HepG2 (cell line): ENCODE data around the gene PPARA. TPM values are rescaled to one million over a fixed set of nuclear protein-coding genes. Genes with fewer than 3 reads are reported as not detected.

Source experiments
- BCL6 ChIP-seq: IDR thresholded peaks from 2 replicates; pipeline ENCODE4 v1.6.1; 2016; ENCODE audit warnings: missing genetic modification reagents, missing compliant biosample characterization
- ERF ChIP-seq: IDR thresholded peaks from 2 replicates; pipeline ENCODE4 v1.6.1; 2018; ENCODE audit warnings: missing biosample characterization, missing genetic modification reagents
- NCOR1 ChIP-seq: fragments of 200-600 bp; sonication (generic); IDR thresholded peaks from 2 replicates; pipeline ENCODE4 v1.7.0; 2017; ENCODE audit warnings: antibody characterized with exemption, low read length, borderline replicate concordance
- NFIC ChIP-seq: IDR thresholded peaks from 2 replicates; pipeline ENCODE4 v1.6.1; 2012; ENCODE audit warnings: mild to moderate bottlenecking, low read length, inconsistent platforms
- SP1 ChIP-seq, 2 experiments: fragments of 450-650 bp in 1 of 2; sonication (generic) in 1 of 2; formaldehyde crosslinking in 1 of 2; IDR thresholded peaks; 2 replicates each; pipeline versions ENCODE4 v1.4.0 to v1.6.1; 2016 to 2020; ENCODE audit warnings: missing genetic modification reagents in 1 of 2
- SRSF4 ChIP-seq: fragments of 200-400 bp; formaldehyde crosslinking; IDR thresholded peaks from one replicate; pipeline ENCODE4 v1.6.1; 2018; ENCODE audit warnings: mild to moderate bottlenecking, low read depth, low read length, moderate library complexity; ENCODE audit not compliant: poor library complexity, severe bottlenecking
- TEAD3 ChIP-seq: optimal IDR thresholded peaks from 2 replicates; pipeline ENCODE3; 2016; ENCODE audit warnings: borderline replicate concordance
- TOE1 ChIP-seq: sonication (generic); formaldehyde crosslinking; IDR thresholded peaks from 2 replicates; pipeline ENCODE4 v1.4.0; 2020; ENCODE audit warnings: mild to moderate bottlenecking, missing genetic modification reagents
- XRCC5 ChIP-seq: fragments of 200-400 bp; formaldehyde crosslinking; optimal IDR thresholded peaks from 2 replicates; pipeline ENCODE3; 2017; ENCODE audit warnings: mild to moderate bottlenecking, low read length
- ZIK1 ChIP-seq: sonication (generic); formaldehyde crosslinking; IDR thresholded peaks from 2 replicates; pipeline ENCODE4 v1.5.0; 2020; ENCODE audit warnings: mild to moderate bottlenecking, low read depth, missing genetic modification reagents, borderline replicate concordance
- ZNF446 ChIP-seq: sonication (generic); formaldehyde crosslinking; IDR thresholded peaks from 2 replicates; pipeline ENCODE4 v1.5.0; 2020; ENCODE audit warnings: mild to moderate bottlenecking, missing genetic modification reagents
- ZNF7 ChIP-seq: IDR thresholded peaks from 2 replicates; pipeline ENCODE4 v1.6.1; 2016; ENCODE audit warnings: missing biosample characterization, missing genetic modification reagents
- ZNF841 ChIP-seq: sonication (generic); formaldehyde crosslinking; IDR thresholded peaks from 2 replicates; pipeline ENCODE4 v1.8.1; 2023; ENCODE audit warnings: missing genetic modification reagents, borderline replicate concordance
- polyA plus RNA-seq, 8 experiments: library from polyadenylated mRNA; depleted of rRNA in 3 of 8; stranded (reverse) in 7 of 8; unstranded in 1 of 8; fragments of >200 nt; fragmentation: Illumina TruSeq in 4 of 8; extraction: Trizol in 4 of 8; gene quantifications; 2 replicates each; pipeline versions ENCODE4 v1.2.1 to v1.2.3, GENCODE V29; 2011 to 2016; ENCODE audit warnings: low read depth in 4 of 8, missing spikeins in 1 of 8, mixed read lengths in 1 of 8; ENCODE audit not compliant: insufficient read depth in 1 of 8
- total RNA-seq, 5 experiments: library from RNA; depleted of rRNA; stranded (reverse); fragments of >200 nt; fragmentation: Illumina TruSeq; extraction: Trizol; gene quantifications; 2 replicates each; pipeline ENCODE4 v1.2.3, GENCODE V29; 2016; ENCODE audit warnings: low read depth in 1 of 5
- TF ChIP-seq, protein P1 (sequence below): sonication (generic); formaldehyde crosslinking; IDR thresholded peaks from 2 replicates; pipeline ENCODE4 v1.8.0; 2022; ENCODE audit warnings: missing genetic modification reagents, mild to moderate bottlenecking, moderate library complexity, borderline replicate concordance
- TF ChIP-seq, protein P2 (sequence below): sonication (generic); formaldehyde crosslinking; conservative IDR thresholded peaks from 2 replicates; pipeline ENCODE4 v1.4.0; 2020; ENCODE audit warnings: missing genetic modification reagents
- TF ChIP-seq, protein P3 (sequence below): sonication (generic); formaldehyde crosslinking; IDR thresholded peaks from 2 replicates; pipeline ENCODE4 v1.4.0; 2020; ENCODE audit warnings: missing genetic modification reagents
- TF ChIP-seq, protein P4 (sequence below): fragments of 450-650 bp; IDR thresholded peaks from 2 replicates; pipeline ENCODE4 v1.6.1; 2016
- TF ChIP-seq, protein P5 (sequence below): sonication (generic); formaldehyde crosslinking; IDR thresholded peaks from 2 replicates; pipeline ENCODE4 v1.5.0; 2020; ENCODE audit warnings: missing genetic modification reagents
- TF ChIP-seq, protein P6 (sequence below): IDR thresholded peaks from 2 replicates; pipeline ENCODE4 v1.6.1; 2018; ENCODE audit warnings: missing genetic modification reagents

PPARA gene
- total and polyA plus RNA-seq, 2 of the 13 experiments (the other 11 are each of a cell fraction or from before 2014, with no cell fraction given) = 18.2 to 24.7 TPM

DNA sequence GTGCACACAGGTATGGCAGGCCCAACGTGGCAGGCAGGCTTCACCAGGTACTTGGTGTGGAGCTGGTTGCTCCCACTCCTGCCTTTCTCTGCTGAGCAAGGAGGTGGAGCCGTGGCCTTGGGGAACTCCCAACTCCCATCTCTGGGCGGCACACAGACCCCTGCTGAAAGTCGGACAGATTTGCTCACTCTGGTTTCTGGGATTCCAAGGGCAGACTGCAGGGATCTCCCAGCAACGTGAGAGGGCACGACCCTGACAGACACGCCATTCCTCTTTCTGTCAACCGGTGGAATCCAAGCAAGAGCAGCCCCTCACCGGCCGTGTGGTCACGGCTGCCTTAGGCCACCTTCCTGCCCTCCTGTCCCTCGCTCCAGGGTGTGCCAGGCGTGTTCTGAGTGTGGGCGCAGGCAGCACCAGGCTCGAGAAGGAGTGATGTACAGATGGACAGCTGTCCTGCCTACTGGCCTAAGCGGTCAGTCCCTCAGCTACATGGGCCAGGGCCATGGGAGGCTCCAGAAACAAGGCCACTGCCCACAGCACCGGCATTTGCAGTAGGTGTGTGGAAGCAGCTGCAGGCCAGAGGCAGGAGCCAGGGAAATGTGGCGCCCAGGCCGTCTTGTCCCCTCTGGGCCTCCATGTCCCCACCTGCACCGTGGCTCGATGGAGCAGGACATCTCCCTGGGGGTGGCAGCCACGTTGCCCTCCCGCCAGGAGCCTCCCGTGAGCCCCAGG lies 13.7 kb upstream of the PPARA start (continued):
- no peak for TF ChIP-seq SRSF4
- no peak for TF ChIP-seq TEAD3 (CRISPR knock-in tag)
- no peak for TF ChIP-seq ERF (CRISPR knock-in tag)
- no peak for TF ChIP-seq NFIC
- TF ChIP-seq ZIK1 (CRISPR knock-in tag) = no peak
- TF ChIP-seq, protein P1, sequence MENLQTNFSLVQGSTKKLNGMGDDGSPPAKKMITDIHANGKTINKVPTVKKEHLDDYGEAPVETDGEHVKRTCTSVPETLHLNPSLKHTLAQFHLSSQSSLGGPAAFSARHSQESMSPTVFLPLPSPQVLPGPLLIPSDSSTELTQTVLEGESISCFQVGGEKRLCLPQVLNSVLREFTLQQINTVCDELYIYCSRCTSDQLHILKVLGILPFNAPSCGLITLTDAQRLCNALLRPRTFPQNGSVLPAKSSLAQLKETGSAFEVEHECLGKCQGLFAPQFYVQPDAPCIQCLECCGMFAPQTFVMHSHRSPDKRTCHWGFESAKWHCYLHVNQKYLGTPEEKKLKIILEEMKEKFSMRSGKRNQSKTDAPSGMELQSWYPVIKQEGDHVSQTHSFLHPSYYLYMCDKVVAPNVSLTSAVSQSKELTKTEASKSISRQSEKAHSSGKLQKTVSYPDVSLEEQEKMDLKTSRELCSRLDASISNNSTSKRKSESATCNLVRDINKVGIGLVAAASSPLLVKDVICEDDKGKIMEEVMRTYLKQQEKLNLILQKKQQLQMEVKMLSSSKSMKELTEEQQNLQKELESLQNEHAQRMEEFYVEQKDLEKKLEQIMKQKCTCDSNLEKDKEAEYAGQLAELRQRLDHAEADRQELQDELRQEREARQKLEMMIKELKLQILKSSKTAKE (CRISPR knock-in tag) = no peak
- TF ChIP-seq, protein P2, sequence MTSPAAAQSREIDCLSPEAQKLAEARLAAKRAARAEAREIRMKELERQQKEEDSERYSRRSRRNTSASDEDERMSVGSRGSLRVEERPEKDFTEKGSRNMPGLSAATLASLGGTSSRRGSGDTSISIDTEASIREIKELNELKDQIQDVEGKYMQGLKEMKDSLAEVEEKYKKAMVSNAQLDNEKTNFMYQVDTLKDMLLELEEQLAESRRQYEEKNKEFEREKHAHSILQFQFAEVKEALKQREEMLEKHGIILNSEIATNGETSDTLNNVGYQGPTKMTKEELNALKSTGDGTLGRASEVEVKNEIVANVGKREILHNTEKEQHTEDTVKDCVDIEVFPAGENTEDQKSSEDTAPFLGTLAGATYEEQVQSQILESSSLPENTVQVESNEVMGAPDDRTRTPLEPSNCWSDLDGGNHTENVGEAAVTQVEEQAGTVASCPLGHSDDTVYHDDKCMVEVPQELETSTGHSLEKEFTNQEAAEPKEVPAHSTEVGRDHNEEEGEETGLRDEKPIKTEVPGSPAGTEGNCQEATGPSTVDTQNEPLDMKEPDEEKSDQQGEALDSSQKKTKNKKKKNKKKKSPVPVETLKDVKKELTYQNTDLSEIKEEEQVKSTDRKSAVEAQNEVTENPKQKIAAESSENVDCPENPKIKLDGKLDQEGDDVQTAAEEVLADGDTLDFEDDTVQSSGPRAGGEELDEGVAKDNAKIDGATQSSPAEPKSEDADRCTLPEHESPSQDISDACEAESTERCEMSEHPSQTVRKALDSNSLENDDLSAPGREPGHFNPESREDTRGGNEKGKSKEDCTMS (CRISPR knock-in tag) = no peak
- TF ChIP-seq ZNF841 (CRISPR knock-in tag) = no peak
- TF ChIP-seq, protein P3, sequence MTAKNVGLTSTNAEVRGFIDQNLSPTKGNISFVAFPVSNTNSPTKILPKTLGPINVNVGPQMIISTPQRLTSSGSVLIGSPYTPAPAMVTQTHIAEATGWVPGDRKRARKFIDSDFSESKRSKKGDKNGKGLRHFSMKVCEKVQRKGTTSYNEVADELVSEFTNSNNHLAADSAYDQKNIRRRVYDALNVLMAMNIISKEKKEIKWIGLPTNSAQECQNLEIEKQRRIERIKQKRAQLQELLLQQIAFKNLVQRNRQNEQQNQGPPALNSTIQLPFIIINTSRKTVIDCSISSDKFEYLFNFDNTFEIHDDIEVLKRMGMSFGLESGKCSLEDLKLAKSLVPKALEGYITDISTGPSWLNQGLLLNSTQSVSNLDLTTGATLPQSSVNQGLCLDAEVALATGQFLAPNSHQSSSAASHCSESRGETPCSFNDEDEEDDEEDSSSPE (CRISPR knock-in tag) = no peak
- TF ChIP-seq TOE1 (CRISPR knock-in tag) = no peak
- TF ChIP-seq BCL6 (CRISPR knock-in tag) = no peak
- TF ChIP-seq XRCC5 = no peak
- TF ChIP-seq, protein P4, sequence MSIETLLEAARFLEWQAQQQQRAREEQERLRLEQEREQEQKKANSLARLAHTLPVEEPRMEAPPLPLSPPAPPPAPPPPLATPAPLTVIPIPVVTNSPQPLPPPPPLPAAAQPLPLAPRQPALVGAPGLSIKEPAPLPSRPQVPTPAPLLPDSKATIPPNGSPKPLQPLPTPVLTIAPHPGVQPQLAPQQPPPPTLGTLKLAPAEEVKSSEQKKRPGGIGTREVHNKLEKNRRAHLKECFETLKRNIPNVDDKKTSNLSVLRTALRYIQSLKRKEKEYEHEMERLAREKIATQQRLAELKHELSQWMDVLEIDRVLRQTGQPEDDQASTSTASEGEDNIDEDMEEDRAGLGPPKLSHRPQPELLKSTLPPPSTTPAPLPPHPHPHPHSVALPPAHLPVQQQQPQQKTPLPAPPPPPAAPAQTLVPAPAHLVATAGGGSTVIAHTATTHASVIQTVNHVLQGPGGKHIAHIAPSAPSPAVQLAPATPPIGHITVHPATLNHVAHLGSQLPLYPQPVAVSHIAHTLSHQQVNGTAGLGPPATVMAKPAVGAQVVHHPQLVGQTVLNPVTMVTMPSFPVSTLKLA = no peak
- TF ChIP-seq SP1 (IDR thresholded peaks at IDR 0.05) = no peak
- no peak for TF ChIP-seq SP1 (CRISPR knock-in tag; IDR thresholded peaks at IDR 0.05)
- TF ChIP-seq, protein P5, sequence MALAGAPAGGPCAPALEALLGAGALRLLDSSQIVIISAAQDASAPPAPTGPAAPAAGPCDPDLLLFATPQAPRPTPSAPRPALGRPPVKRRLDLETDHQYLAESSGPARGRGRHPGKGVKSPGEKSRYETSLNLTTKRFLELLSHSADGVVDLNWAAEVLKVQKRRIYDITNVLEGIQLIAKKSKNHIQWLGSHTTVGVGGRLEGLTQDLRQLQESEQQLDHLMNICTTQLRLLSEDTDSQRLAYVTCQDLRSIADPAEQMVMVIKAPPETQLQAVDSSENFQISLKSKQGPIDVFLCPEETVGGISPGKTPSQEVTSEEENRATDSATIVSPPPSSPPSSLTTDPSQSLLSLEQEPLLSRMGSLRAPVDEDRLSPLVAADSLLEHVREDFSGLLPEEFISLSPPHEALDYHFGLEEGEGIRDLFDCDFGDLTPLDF (CRISPR knock-in tag) = no peak
- no peak for TF ChIP-seq ZNF446 (CRISPR knock-in tag)
- no peak for TF ChIP-seq NCOR1
- TF ChIP-seq ZNF7 = no peak
- TF ChIP-seq, protein P6, sequence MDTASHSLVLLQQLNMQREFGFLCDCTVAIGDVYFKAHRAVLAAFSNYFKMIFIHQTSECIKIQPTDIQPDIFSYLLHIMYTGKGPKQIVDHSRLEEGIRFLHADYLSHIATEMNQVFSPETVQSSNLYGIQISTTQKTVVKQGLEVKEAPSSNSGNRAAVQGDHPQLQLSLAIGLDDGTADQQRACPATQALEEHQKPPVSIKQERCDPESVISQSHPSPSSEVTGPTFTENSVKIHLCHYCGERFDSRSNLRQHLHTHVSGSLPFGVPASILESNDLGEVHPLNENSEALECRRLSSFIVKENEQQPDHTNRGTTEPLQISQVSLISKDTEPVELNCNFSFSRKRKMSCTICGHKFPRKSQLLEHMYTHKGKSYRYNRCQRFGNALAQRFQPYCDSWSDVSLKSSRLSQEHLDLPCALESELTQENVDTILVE = no peak
